GM18505 (cell line): Measurements from ENCODE around the gene C1orf159.
"Not testable (repeated sequence)": the region's sequence is repeated elsewhere in the genome, so short reads cannot be mapped to it uniquely, and the experiment has no call there.

Source experiments
- ATAC-seq: cut with Tn5 transposase; IDR thresholded peaks from one replicate; pipeline ENCODE4 v1.9.1; 2021; ENCODE audit not compliant: unreplicated experiment
- POLR2A ChIP-seq: IDR thresholded peaks from 4 replicates; pipeline ENCODE4 v1.6.1; 2011; ENCODE audit warnings: borderline replicate concordance; ENCODE audit not compliant: insufficient read depth, insufficient read length; ENCODE audit errors: extremely low read depth

C1orf159 gene

DNA sequence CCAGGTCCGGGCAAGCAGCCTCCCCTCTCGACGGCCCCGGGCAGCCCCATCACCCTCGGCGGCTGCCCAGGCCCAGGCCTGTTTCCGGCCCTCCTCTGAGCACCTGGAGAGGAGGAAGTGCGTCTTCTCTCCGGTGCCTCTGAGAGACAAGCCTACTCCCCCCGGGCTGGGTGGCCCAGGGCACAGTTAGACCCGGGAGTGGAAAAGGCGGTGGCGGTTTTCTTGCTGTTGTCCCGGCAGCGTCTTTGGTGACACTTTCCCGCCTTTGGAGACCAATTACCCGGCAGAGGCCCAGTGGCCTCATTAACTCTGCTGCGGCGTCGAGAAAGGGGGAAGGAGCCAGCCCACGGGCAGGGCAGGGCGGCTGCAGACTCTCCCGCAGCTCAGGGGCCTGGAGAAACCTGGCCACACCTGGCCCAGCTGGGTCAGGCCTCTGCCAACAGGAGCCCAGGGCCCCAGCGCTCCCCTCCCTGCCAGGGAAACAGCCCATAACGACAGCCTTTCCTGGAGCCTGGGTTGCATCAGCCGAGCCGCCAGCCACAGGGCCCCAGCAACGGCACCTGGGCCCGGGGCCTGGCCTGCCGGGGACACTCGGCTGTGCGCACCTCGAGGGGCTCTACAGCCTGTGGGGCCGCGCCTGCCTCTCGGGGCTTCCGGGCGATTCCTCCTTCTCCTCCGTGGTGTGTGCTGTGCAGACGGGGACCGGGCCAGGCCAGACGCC lies 28.4 kb upstream of the C1orf159 start:
- no peak for ATAC-seq
- TF ChIP-seq POLR2A = peak; percentile 52

DNA sequence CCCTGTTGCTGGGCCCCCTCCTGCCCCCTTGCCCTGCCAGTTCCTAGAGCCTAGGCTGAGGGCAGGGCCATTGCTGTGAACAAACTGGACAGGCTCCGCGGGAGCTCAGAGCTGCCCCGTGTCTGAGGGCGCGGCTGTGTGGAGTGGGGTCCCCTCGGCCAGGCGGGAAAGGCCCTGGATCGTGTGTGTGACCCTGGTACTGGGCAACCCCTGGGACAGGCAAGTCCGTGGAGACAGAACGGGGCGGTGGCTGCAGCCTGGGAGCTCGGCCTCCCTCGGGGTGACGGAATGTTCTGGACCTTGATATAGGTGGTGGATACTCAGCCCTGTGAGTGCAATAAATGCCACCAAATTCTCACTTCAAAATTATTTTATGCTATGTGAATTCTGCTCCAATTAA lies 27.7 kb upstream of the C1orf159 start:
- no peak for TF ChIP-seq POLR2A
- no peak for ATAC-seq

DNA sequence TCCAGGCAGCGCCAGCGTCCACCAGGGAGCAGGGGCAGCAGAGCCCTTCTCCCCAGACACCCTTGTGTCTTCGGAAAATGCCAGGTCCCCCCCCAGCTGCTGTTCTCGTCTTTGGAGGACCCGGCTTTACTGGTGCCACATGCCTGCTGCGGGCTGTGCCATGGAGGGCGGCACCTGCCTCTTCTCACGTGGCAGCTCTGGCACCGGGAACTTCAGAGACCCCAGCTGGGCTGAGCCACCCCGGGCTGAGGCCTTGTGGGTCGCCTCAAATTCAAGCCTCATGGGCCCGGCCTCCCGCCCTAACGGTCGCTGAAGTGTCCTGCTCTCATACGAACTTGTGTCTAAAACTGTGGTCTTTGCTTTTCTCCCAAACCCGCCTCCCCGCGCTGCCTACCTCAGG lies 27.0 kb upstream of the C1orf159 start:
- TF ChIP-seq POLR2A = no peak
- no peak for ATAC-seq

GRCh38 chr1:1142352-1142751 lies 26.5 kb upstream of the C1orf159 start:
- ATAC-seq = not testable (repeated sequence)

- TF ChIP-seq POLR2A = no peak
Measured at GRCh38 chr1:1141911-1142250, 26.0 kb upstream of the C1orf159 start.

GRCh38 chr1:1141244-1141910 lies 25.5 kb upstream of the C1orf159 start:
- ATAC-seq = no peak
- TF ChIP-seq POLR2A = no peak

More at GRCh38 chr1:1141911-1142250, 26.0 kb upstream of the C1orf159 start:
- no peak for ATAC-seq

- no peak for TF ChIP-seq POLR2A
- ATAC-seq = no peak
Measured at GRCh38 chr1:1140673-1141072, 24.8 kb upstream of the C1orf159 start.

GRCh38 chr1:1137256-1138045 lies 21.6 kb upstream of the C1orf159 start:
- no peak for TF ChIP-seq POLR2A
- ATAC-seq = peak; percentile 60

DNA sequence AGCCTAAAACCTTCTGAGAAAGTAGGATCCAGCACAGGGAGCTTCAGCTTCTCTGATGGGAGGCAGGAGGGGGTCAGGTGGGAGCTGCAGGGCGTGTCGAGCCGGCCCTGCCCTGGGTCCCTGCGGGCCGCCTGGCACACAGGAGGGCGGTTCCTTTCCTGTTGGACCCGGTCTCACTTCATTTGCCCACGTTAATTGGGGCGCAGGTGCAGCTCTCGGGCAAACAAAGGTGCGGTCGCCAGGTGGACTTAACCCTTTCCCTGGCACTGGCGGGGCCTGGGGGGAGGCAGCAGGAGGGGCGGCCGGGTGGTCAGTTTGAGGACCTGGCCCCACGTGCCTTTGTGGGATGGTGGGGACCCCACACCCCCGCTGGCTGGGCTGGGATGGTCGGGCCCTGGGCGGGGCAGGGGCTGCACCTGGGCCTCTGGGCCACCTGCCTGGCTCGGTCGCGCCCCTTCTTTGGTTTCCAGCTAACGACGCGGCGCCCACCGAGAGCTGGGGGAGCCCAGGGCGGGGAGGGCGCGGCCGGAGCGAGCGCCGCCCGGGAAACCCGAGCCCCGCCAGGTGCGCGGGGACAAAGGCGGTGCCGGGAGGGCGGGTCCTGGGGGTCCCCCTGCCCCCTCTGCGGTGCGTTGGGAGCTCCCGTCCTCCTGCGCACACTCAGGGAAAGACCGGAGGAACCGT lies 20.8 kb upstream of the C1orf159 start:
- ATAC-seq = peak; percentile 40
- TF ChIP-seq POLR2A = no peak

DNA sequence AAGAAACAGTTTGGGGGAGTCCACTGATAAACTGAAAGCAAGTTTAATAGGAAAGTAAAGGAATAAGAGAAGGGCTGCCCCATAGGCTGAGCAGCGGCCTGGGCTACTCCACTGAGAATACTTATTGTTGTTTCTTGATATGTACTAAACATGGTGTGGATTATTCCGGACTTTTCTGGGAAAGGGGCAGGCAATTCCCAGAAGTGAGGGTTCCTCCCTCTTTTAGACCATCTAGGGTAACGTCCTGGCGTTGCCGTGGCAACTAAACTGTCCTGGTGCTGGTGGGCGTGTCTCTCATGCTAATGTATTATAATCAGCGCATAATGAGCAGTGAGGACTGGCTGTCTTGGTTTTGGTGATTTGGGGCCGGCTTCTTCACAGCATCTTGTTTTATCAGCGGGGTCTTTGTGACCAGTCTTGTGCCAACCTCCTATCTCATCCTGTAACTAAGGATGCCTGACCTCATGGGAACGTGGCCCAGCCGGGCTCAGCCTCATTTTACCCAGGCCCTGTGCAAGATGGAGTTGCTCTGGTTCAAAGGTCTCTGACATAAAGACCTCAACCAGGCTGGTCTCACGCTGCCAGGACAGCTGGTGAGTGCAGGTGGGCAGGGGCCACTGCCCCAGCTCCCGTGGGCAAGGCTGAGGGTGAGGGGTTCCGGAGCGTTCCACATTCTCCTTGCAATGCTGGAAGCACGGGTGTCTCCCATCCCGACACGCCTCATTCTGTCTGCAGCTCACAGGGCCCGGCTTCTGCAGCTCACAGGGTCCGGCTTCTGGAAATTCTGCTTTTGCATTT lies 19.6 kb upstream of the C1orf159 start:
- TF ChIP-seq POLR2A = no peak
- no peak for ATAC-seq

- ATAC-seq = no peak
- no peak for TF ChIP-seq POLR2A
Measured at GRCh38 chr1:1134300-1134970, 18.5 kb upstream of the C1orf159 start.

DNA sequence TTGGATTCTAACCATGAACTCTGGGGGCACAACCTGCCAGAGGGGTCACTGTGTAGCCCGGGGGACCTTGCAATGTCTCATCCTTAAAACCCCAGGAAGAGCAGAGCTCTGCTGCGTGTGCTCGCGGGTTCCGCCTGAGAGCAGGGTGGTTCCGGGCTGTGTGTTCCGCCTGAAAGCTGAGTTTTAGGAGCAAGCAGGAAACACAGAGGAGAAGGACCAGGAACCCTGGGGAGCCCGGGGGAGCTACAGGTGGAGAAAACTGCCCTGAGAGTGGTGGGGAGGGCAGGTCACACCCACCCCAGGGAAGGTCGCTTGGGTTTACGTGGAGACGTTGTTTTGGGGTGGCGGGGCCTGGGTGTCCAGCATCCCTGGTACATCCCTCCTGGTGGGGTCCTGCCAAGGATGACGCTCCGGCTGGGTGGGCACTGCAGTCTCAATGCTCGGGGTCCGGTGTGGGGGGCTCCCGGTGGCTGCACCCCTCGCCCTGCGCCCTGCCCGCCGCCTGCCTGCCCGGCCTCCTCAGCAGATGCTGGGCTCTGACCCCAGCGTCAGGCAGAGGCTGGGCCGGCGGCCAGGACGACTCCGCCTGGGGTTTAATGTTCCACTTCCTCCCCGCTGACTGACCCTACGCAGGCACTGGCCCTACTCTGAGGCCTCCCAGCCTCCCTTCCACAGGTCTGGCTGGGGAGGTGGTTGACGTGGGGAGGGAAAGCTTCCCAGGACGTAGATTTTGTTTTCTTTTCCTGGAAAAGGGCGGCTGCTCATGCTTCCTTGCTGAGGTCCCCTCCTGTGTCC lies 17.3 kb upstream of the C1orf159 start:
- TF ChIP-seq POLR2A = no peak
- ATAC-seq = no peak
